H1 (cell line): Measurements from ENCODE around the gene RCSD1. TPM values are rescaled to one million over a fixed set of nuclear protein-coding genes. Genes with fewer than 3 reads are reported as not detected.

Experiments
- CTCF ChIA-PET: fragments of 300-600 bp; sonication (Branson Sonifier 250); formaldehyde crosslinking; loops from one replicate; lab custom pipeline; 2021; ENCODE audit not compliant: partially characterized antibody; lab: Charles Lee
- POLR2A ChIA-PET: fragments of 300-600 bp; sonication (Branson Sonifier 250); formaldehyde crosslinking; loops from one replicate; lab custom pipeline; 2021; ENCODE audit warnings: inconsistent platforms; ENCODE audit not compliant: partially characterized antibody; lab: Charles Lee
- DNase-seq, 2 experiments: peaks; one replicate each; pipeline versions ENCODE4 v3.0.0 to v3.0.0-alpha.2; 2010 to 2022; ENCODE audit warnings: low spot score in 2 of 2, low read depth in 1 of 2, mixed read lengths in 1 of 2
- FAIRE-seq: peaks from 2 replicates; lab custom pipeline; 2011; peaks lifted over from hg19 to GRCh38; lab: Jason Lieb, UNC
- H2AFZ ChIP-seq: 2 replicates; pipeline ENCODE4 v1.8.1; 2012; ENCODE audit warnings: low read length, inconsistent platforms
- H2AK5ac ChIP-seq: 2 replicates; pipeline ENCODE4 v1.6.1; 2013; ENCODE audit warnings: low read depth, low read length
- H2BK120ac ChIP-seq: replicated peaks from 2 replicates; pipeline ENCODE3; 2013; ENCODE audit warnings: low read depth, low read length, inconsistent platforms
- H2BK12ac ChIP-seq: 2 replicates; pipeline ENCODE4 v1.6.1; 2013; ENCODE audit warnings: low read depth, low read length
- H2BK15ac ChIP-seq: 2 replicates; pipeline ENCODE4 v1.6.1; 2013; ENCODE audit warnings: low read length
- H2BK20ac ChIP-seq: 2 replicates; pipeline ENCODE4 v1.6.1; 2013; ENCODE audit warnings: low read length
- H2BK5ac ChIP-seq: 2 replicates; pipeline ENCODE4 v1.6.1; 2013; ENCODE audit warnings: low read depth, low read length
- H3K14ac ChIP-seq: 2 replicates; pipeline ENCODE4 v1.6.1; 2013; ENCODE audit warnings: inconsistent platforms; ENCODE audit not compliant: insufficient read length
- H3K18ac ChIP-seq: 2 replicates; pipeline ENCODE4 v1.6.1; 2013; ENCODE audit warnings: low read length; ENCODE audit errors: extremely low read depth
- H3K23ac ChIP-seq: 2 replicates; pipeline ENCODE4 v1.6.1; 2013; ENCODE audit warnings: inconsistent platforms; ENCODE audit not compliant: insufficient read length
- H3K23me2 ChIP-seq: 2 replicates; pipeline ENCODE4 v1.6.1; 2013; ENCODE audit warnings: low read depth, low read length
- H3K27ac ChIP-seq: 2 replicates; pipeline ENCODE4 v1.6.1; 2011; ENCODE audit warnings: low read depth, low read length, inconsistent platforms
- H3K27me3 ChIP-seq, 4 experiments: replicated peaks in 1 of 4; 1 replicate in 1 of 4; 2 replicates in 3 of 4; pipeline versions ENCODE4 v1.6.1 to v1.8.1; 2011 to 2013; ENCODE audit warnings: low read length in 3 of 4, mild to moderate bottlenecking in 3 of 4, inconsistent platforms in 2 of 4, mixed read lengths in 2 of 4, moderate library complexity in 1 of 4; ENCODE audit not compliant: control insufficient read depth in 3 of 4, insufficient read depth in 3 of 4; ENCODE audit errors: extremely low read depth in 1 of 4
- H3K36me3 ChIP-seq, 4 experiments: 2 replicates each; pipeline versions ENCODE4 v1.6.1 to v1.8.1; 2011 to 2013; ENCODE audit warnings: mild to moderate bottlenecking in 4 of 4, low read length in 3 of 4, moderate library complexity in 2 of 4, control low read depth in 1 of 4, inconsistent platforms in 1 of 4; ENCODE audit not compliant: insufficient read depth in 4 of 4, control insufficient read depth in 2 of 4
- H3K4ac ChIP-seq: replicated peaks from 2 replicates; pipeline ENCODE3; 2013; ENCODE audit warnings: low read length, low read depth, mixed read lengths, inconsistent platforms; ENCODE audit not compliant: insufficient read length
- H3K4me1 ChIP-seq, 4 experiments: replicated peaks in 1 of 4; 1 replicate in 1 of 4; 2 replicates in 3 of 4; pipeline versions ENCODE4 v1.6.1 to v1.8.1; 2011 to 2013; ENCODE audit warnings: low read length in 3 of 4, inconsistent platforms in 2 of 4, mixed read lengths in 1 of 4; ENCODE audit not compliant: insufficient read depth in 4 of 4, control insufficient read depth in 3 of 4
- H3K4me2 ChIP-seq, 2 experiments: 2 replicates each; pipeline versions ENCODE4 v1.6.1 to v1.8.1; 2011 to 2013; ENCODE audit warnings: low read depth in 2 of 2, low read length in 2 of 2, control low read depth in 1 of 2, inconsistent platforms in 1 of 2, mild to moderate bottlenecking in 1 of 2; ENCODE audit not compliant: insufficient read depth in 1 of 2
- H3K4me3 ChIP-seq, 4 experiments: fragments of 200-600, 300-600 bp in 1 of 4; sonication (generic), shearing (Covaris generic), sonication (Bioruptor Twin) in 1 of 4; 2 replicates each; pipeline versions ENCODE4 v1.5.1 to v1.8.1; 2011 to 2016; ENCODE audit warnings: low read length in 4 of 4, low read depth in 3 of 4, control low read depth in 2 of 4, inconsistent platforms in 2 of 4, mild to moderate bottlenecking in 2 of 4, mixed read lengths in 1 of 4, moderate library complexity in 1 of 4; ENCODE audit not compliant: insufficient read depth in 2 of 4; ENCODE audit errors: extremely low read depth in 1 of 4
- H3K56ac ChIP-seq: replicated peaks from 2 replicates; pipeline ENCODE3; 2013; ENCODE audit warnings: low read depth, mild to moderate bottlenecking, mixed read lengths, low read length, inconsistent platforms; ENCODE audit not compliant: insufficient read length
- H3K79me1 ChIP-seq: 2 replicates; pipeline ENCODE4 v1.6.1; 2013; ENCODE audit warnings: low read depth, low read length, control low read depth
- H3K79me2 ChIP-seq, 2 experiments: 2 replicates each; pipeline versions ENCODE4 v1.6.1 to v1.8.1; 2012 to 2013; ENCODE audit warnings: low read length in 2 of 2, mild to moderate bottlenecking in 2 of 2, inconsistent platforms in 1 of 2; ENCODE audit not compliant: insufficient read depth in 2 of 2, control insufficient read depth in 1 of 2
- H3K9ac ChIP-seq, 4 experiments: replicated peaks in 1 of 4; 1 replicate in 1 of 4; 2 replicates in 3 of 4; pipeline versions ENCODE4 v1.6.1 to v1.8.1; 2011 to 2013; ENCODE audit warnings: low read depth in 3 of 4, low read length in 3 of 4, control low read depth in 2 of 4, mild to moderate bottlenecking in 2 of 4, moderate library complexity in 2 of 4, inconsistent platforms in 1 of 4; ENCODE audit errors: extremely low read depth in 1 of 4
- H3K9me3 ChIP-seq, 2 experiments: 2 replicates each; pipeline versions ENCODE4 v1.6.1 to v1.8.1; 2012 to 2013; ENCODE audit warnings: mild to moderate bottlenecking in 2 of 2, moderate library complexity in 2 of 2, control low read depth in 1 of 2, inconsistent platforms in 1 of 2, low read depth in 1 of 2, low read length in 1 of 2, mixed read lengths in 1 of 2; ENCODE audit not compliant: insufficient read depth in 2 of 2
- H4K20me1 ChIP-seq, 2 experiments: replicated peaks in 1 of 2; 2 replicates each; pipeline versions ENCODE3 to v1.8.1; 2011 to 2013; ENCODE audit warnings: inconsistent platforms in 2 of 2, low read length in 2 of 2, mild to moderate bottlenecking in 1 of 2; ENCODE audit not compliant: insufficient read depth in 2 of 2, control insufficient read depth in 1 of 2
- H4K5ac ChIP-seq: 2 replicates; pipeline ENCODE4 v1.6.1; 2013; ENCODE audit warnings: low read length, low read depth, mixed read lengths, inconsistent platforms; ENCODE audit not compliant: insufficient read length
- H4K8ac ChIP-seq: 2 replicates; pipeline ENCODE4 v1.8.0; 2013; ENCODE audit warnings: mild to moderate bottlenecking, moderate library complexity, low read length, inconsistent platforms; ENCODE audit not compliant: insufficient read depth; ENCODE audit errors: extremely low read depth
- H4K91ac ChIP-seq: replicated peaks from 2 replicates; pipeline ENCODE3; 2013; ENCODE audit warnings: low read length, mixed read lengths, inconsistent platforms; ENCODE audit not compliant: insufficient read length
- CEBPB ChIP-seq: IDR thresholded peaks from 2 replicates; pipeline ENCODE4 v1.6.1; 2012; ENCODE audit warnings: low read depth, low read length
- CTBP2 ChIP-seq: IDR thresholded peaks from 2 replicates; pipeline ENCODE4 v1.7.0; 2011; ENCODE audit warnings: borderline replicate concordance, mild to moderate bottlenecking, moderate library complexity, mixed read lengths, low read length; ENCODE audit not compliant: insufficient read depth, insufficient read length
- EZH2 ChIP-seq: fragments of 200-600 bp; sonication (generic); IDR thresholded peaks from 2 replicates; pipeline ENCODE4 v1.7.1; 2012; ENCODE audit warnings: low read depth, mild to moderate bottlenecking, moderate library complexity, low read length, inconsistent platforms; ENCODE audit not compliant: severe bottlenecking
- HDAC2 ChIP-seq, 2 experiments: fragments of 300-600 bp in 1 of 2; sonication (generic) in 1 of 2; IDR thresholded peaks; 2 replicates each; pipeline ENCODE4 v1.6.1; 2011 to 2012; ENCODE audit warnings: low read depth in 2 of 2, low read length in 2 of 2, mild to moderate bottlenecking in 2 of 2, moderate library complexity in 2 of 2, borderline replicate concordance in 1 of 2, inconsistent platforms in 1 of 2
- MAFK ChIP-seq: IDR thresholded peaks from 2 replicates; pipeline ENCODE4 v1.6.1; 2012; ENCODE audit warnings: low read depth, mild to moderate bottlenecking, improper control_type of control experiment, low read length
- MAX ChIP-seq: IDR thresholded peaks from 2 replicates; pipeline ENCODE4 v1.6.1; 2012; ENCODE audit warnings: inconsistent platforms
- NANOG ChIP-seq: IDR thresholded peaks from 2 replicates; pipeline ENCODE4 v1.6.1; 2011; ENCODE audit warnings: low read length, low read depth, mild to moderate bottlenecking, inconsistent platforms; ENCODE audit not compliant: insufficient read depth, poor library complexity, severe bottlenecking
- PHF8 ChIP-seq: fragments of 200-600 bp; sonication (generic); conservative IDR thresholded peaks from 2 replicates; pipeline ENCODE4 v1.7.1; 2012; ENCODE audit warnings: low read depth, mild to moderate bottlenecking, inconsistent platforms, low read length, moderate library complexity
- POU5F1 ChIP-seq: IDR thresholded peaks from 2 replicates; pipeline ENCODE4 v1.6.1; 2011; ENCODE audit warnings: low read depth, mild to moderate bottlenecking, low read length, moderate library complexity
- RAD21 ChIP-seq, 2 experiments: IDR thresholded peaks in 1 of 2; conservative IDR thresholded peaks in 1 of 2; 2 replicates each; pipeline ENCODE4 v1.6.1; 2011; ENCODE audit warnings: low read depth in 2 of 2, low read length in 2 of 2, improper control_type of control experiment in 1 of 2, inconsistent platforms in 1 of 2, mild to moderate bottlenecking in 1 of 2, moderate library complexity in 1 of 2
- SRF ChIP-seq: IDR thresholded peaks from 2 replicates; pipeline ENCODE4 v1.6.1; 2011; ENCODE audit warnings: mild to moderate bottlenecking, low read depth, low read length, moderate library complexity
- TAF1 ChIP-seq: IDR thresholded peaks from 2 replicates; pipeline ENCODE4 v1.6.1; 2011; ENCODE audit warnings: mild to moderate bottlenecking, low read depth, low read length
- WGBS, 2 experiments: shearing (Covaris generic) in 1 of 2; methylation state at CpG; one replicate each; pipeline versions ENCODE4 v1.1.6 to v1.1.7; 2013 to 2015; ENCODE audit warnings: low lambda C conversion rate in 2 of 2, mixed read lengths in 2 of 2, inconsistent platforms in 1 of 2, low coverage in 1 of 2, missing lambda C conversion rate in 1 of 2; ENCODE audit not compliant: insufficient replicate concordance in 2 of 2, insufficient coverage in 1 of 2, insufficient read length in 1 of 2; ENCODE audit errors: extremely low coverage in 1 of 2, missing lambda C conversion rate in 1 of 2; 5-methylcytosine and 5-hydroxymethylcytosine counted together
- polyA plus RNA-seq, 7 experiments: library from polyadenylated mRNA; depleted of rRNA in 3 of 7; stranded (reverse) in 5 of 7; unstranded in 2 of 7; fragments of >200 nt in 5 of 7; fragments of 200-250 nt in 2 of 7; gene quantifications; 1 replicate in 5 of 7; 2 replicates in 1 of 7; 4 replicates in 1 of 7; pipeline versions ENCODE4 v1.2.1 to v1.2.3, GENCODE V29; 2011 to 2013; ENCODE audit warnings: missing spikeins in 2 of 7, mixed read lengths in 2 of 7
- total RNA-seq: library from RNA; stranded (reverse); fragmentation: NEBNext Ultra II Directional; extraction: Animal tissue kit (Norgen Biotek cat#: 25700); gene quantifications from 2 replicates; pipeline ENCODE4 v1.2.1, GENCODE V29; 2021

RCSD1 gene
- total and polyA plus RNA-seq, 2 of the 8 experiments (the other 6 are each of a cell fraction or from before 2014, with no cell fraction given) = 0.47 to 0.69 TPM

- Histone ChIP-seq H2BK12ac (no peak overlapping the region), H4K91ac (no peak overlapping the region), H2BK20ac (no peak overlapping the region), H4K8ac (no peak overlapping the region), H2BK5ac (no peak overlapping the region), H3K79me2 (no peaks in the 10 kb centered on the region), H3K36me3 (no peaks in the 10 kb centered on the region), H3K4me2 (no peak overlapping the region), H3K14ac (no peak overlapping the region), H2AFZ (no peak overlapping the region), H4K20me1 (no peaks in the 10 kb centered on the region), H3K56ac (no peak overlapping the region), H3K4ac (no peak overlapping the region), H2BK120ac (no peak overlapping the region), H3K9me3 (no peaks in the 10 kb centered on the region), H3K79me1 (no peaks in the 10 kb centered on the region), H3K27me3 (no peaks in the 10 kb centered on the region), H3K27ac (no peak overlapping the region), H3K9ac (no peak overlapping the region), H2BK15ac (no peak overlapping the region), H2AK5ac (no peak overlapping the region), H3K4me3 (no peak overlapping the region), H3K18ac (no peak overlapping the region), H4K5ac (no peak overlapping the region), H3K23ac (no peak overlapping the region), H3K4me1 (peaks cover 0 to 4% (median 0%) of the 10 kb centered on the region in 4 experiments; a peak in 1 of 7 replicates), H3K23me2 (no peaks in the 10 kb centered on the region; the same call in 1 of the 2 replicates)
- WGBS, 2 experiments = 96% methylated on average over 2 of the region's 2 CpGs; no CpG with 5 or more reads in 1 of the 2 experiments
- ChIA-PET CTCF (interaction anchor here (1.1 to 2.8 kb wide), 2 partner anchors 17 to 35 kb away, joined by 3 to 13 read pairs; no protein-coding TSS in a partner anchor), POLR2A (no interaction called here)
- no peak for DNase-seq
- no peak for FAIRE-seq
- TF ChIP-seq PHF8 = no peak
- TF ChIP-seq CEBPB = no peak
- TF ChIP-seq MAFK = no peak
- TF ChIP-seq POU5F1 = no peak
- TF ChIP-seq HDAC2 (IDR thresholded peaks at IDR 0.05; ENCODE audit: borderline replicate concordance in 1 of 2, low read depth in 2 of 2, low read length in 2 of 2) = no peak
- TF ChIP-seq SRF = no peak
- no peak for TF ChIP-seq MAX
- no peak for TF ChIP-seq CTBP2
- no peak for TF ChIP-seq EZH2
- TF ChIP-seq RAD21 (IDR thresholded peaks at IDR 0.05 in 1 of 2, conservative IDR thresholded peaks at IDR 0.05 in 1 of 2; ENCODE audit: low read depth in 2 of 2, low read length in 2 of 2) = no peak
- no peak for TF ChIP-seq TAF1
- no peak for TF ChIP-seq NANOG
Observed at GRCh38 chr1:167670563-167670962, 40.5 kb downstream of the RCSD1 start.
